HepG2 (cell line): Measurements from ENCODE around the gene KCTD5. TPM values are rescaled to one million over a fixed set of nuclear protein-coding genes. Genes with fewer than 3 reads are reported as not detected.

Experiments used
- ATAC-seq: fragments of 200-7000 bp; cut with Tn5 transposase; 3 replicates; pipeline ENCODE4 v1.9.1; 2020; ENCODE audit warnings: mild to moderate bottlenecking, moderate library complexity
- BruUV-seq: library from RNA; stranded (reverse); fragments of 400-500 nt; replicated peaks from 2 replicates; lab custom pipeline; 2021; lab: Mats Ljungman, UMichigan
- CTCF ChIA-PET: fragments of 300-600 bp; formaldehyde crosslinking; extraction: SDS; loops from one replicate; lab custom pipeline; 2021; ENCODE audit warnings: low total read pairs, inconsistent platforms, low intra/inter-chr PET ratio; lab: Yijun Ruan, JAX
- POLR2A ChIA-PET: fragments of 350-600 bp; sonication (Branson Sonifier 250); formaldehyde crosslinking; loops from one replicate; lab custom pipeline; 2020; ENCODE audit warnings: antibody characterized with exemption, inconsistent platforms; lab: Yijun Ruan, JAX
- DNase-seq: peaks from one replicate; pipeline ENCODE4 v3.0.0-alpha.2; 2015; ENCODE audit warnings: low spot score
- FAIRE-seq: peaks from 3 replicates; lab custom pipeline; 2011; peaks lifted over from hg19 to GRCh38; lab: Jason Lieb, UNC
- H2AFZ ChIP-seq: one replicate; pipeline ENCODE4 v1.6.1; 2011; ENCODE audit warnings: low read length, inconsistent platforms
- H3K27ac ChIP-seq: fragments of 300-600 bp; 3 replicates; pipeline ENCODE4 v1.8.0; 2011; ENCODE audit warnings: mixed run types, mild to moderate bottlenecking, mixed read lengths, low read length, inconsistent platforms; ENCODE audit not compliant: insufficient read depth; ENCODE audit errors: extremely low read length
- H3K27me3 ChIP-seq, 2 experiments: fragments of 200-600 bp in 1 of 2; 2 replicates in 1 of 2; 3 replicates in 1 of 2; pipeline versions ENCODE4 v1.6.0 to v1.8.0; 2011; ENCODE audit warnings: low read length in 2 of 2, mild to moderate bottlenecking in 2 of 2, moderate library complexity in 2 of 2, inconsistent platforms in 1 of 2; ENCODE audit not compliant: insufficient read depth in 2 of 2, control insufficient read depth in 1 of 2
- H3K36me3 ChIP-seq, 2 experiments: fragments of 200-600 bp in 1 of 2; replicated peaks in 1 of 2; 2 replicates in 1 of 2; 3 replicates in 1 of 2; pipeline versions ENCODE4 v1.5.1 to v1.8.0; 2011; ENCODE audit warnings: low read length in 2 of 2, inconsistent platforms in 1 of 2; ENCODE audit not compliant: insufficient read depth in 2 of 2, control insufficient read depth in 1 of 2
- H3K4me1 ChIP-seq: 2 replicates; pipeline ENCODE4 v1.5.1; 2012; ENCODE audit warnings: low read length, inconsistent platforms; ENCODE audit not compliant: insufficient read depth
- H3K4me2 ChIP-seq: 2 replicates; pipeline ENCODE4 v1.6.0; 2011; ENCODE audit warnings: low read depth, low read length, inconsistent platforms
- H3K4me3 ChIP-seq, 3 experiments: fragments of 200-600 bp in 1 of 3; sonication (generic), shearing (Covaris generic) in 1 of 3; replicated peaks in 1 of 3; 2 replicates each; pipeline ENCODE4 v1.5.1; 2011 to 2016; ENCODE audit warnings: low read length in 3 of 3, inconsistent platforms in 2 of 3, low read depth in 2 of 3, mild to moderate bottlenecking in 2 of 3, control low read depth in 1 of 3, mixed read lengths in 1 of 3; ENCODE audit not compliant: insufficient read depth in 1 of 3
- H3K79me2 ChIP-seq: one replicate; pipeline ENCODE4 v1.6.1; 2011; ENCODE audit warnings: low read length, inconsistent platforms; ENCODE audit not compliant: insufficient read depth
- H3K9ac ChIP-seq: 2 replicates; pipeline ENCODE4 v1.6.0; 2011; ENCODE audit warnings: mild to moderate bottlenecking, low read depth, low read length, inconsistent platforms; ENCODE audit not compliant: insufficient read depth
- H3K9me3 ChIP-seq: 2 replicates; pipeline ENCODE4 v1.5.1; 2012; ENCODE audit warnings: mild to moderate bottlenecking, low read length
- H4K20me1 ChIP-seq: 2 replicates; pipeline ENCODE4 v1.6.0; 2011; ENCODE audit warnings: inconsistent platforms, mild to moderate bottlenecking, low read length, moderate library complexity; ENCODE audit not compliant: insufficient read depth
- GABPB1 ChIP-seq: IDR thresholded peaks from 2 replicates; pipeline ENCODE4 v1.6.1; 2016; ENCODE audit warnings: mild to moderate bottlenecking, missing genetic modification reagents, moderate library complexity, missing compliant biosample characterization
- MED8 ChIP-seq: sonication (generic); formaldehyde crosslinking; IDR thresholded peaks from 2 replicates; pipeline ENCODE4 v1.8.1; 2023; ENCODE audit warnings: mild to moderate bottlenecking, missing genetic modification reagents; ENCODE audit not compliant: insufficient replicate concordance
- NPAS2 ChIP-seq: sonication (generic); formaldehyde crosslinking; IDR thresholded peaks from 2 replicates; pipeline ENCODE4 v1.8.0; 2022; ENCODE audit warnings: mild to moderate bottlenecking, missing genetic modification reagents, borderline replicate concordance
- NR2F2 ChIP-seq: IDR thresholded peaks from 2 replicates; pipeline ENCODE4 v1.6.1; 2012; ENCODE audit warnings: low read depth, inconsistent platforms, borderline replicate concordance
- RXRB ChIP-seq: IDR thresholded peaks from 2 replicates; pipeline ENCODE4 v1.6.1; 2016; ENCODE audit warnings: borderline replicate concordance, missing genetic modification reagents, missing compliant biosample characterization
- ZFP36L1 ChIP-seq: sonication (generic); formaldehyde crosslinking; IDR thresholded peaks from 2 replicates; pipeline ENCODE4 v1.8.0; 2022; ENCODE audit warnings: mild to moderate bottlenecking, missing genetic modification reagents, moderate library complexity
- ZNF431 ChIP-seq: sonication (generic); formaldehyde crosslinking; IDR thresholded peaks from 2 replicates; pipeline ENCODE4 v1.9.0; 2022; ENCODE audit warnings: missing genetic modification reagents, low read depth, mild to moderate bottlenecking, borderline replicate concordance
- ZNF550 ChIP-seq: sonication (generic); formaldehyde crosslinking; IDR thresholded peaks from 2 replicates; pipeline ENCODE4 v1.4.0; 2020; ENCODE audit warnings: mild to moderate bottlenecking, missing genetic modification reagents, borderline replicate concordance
- WGBS: methylation state at CpG from one replicate; pipeline ENCODE4 v1.1.6; 2017; ENCODE audit warnings: low lambda C conversion rate; 5-methylcytosine and 5-hydroxymethylcytosine counted together
- in situ Hi-C: cut with HindIII; loops from 2 replicates; pipeline ENCODE4 v1.10.0; 2017; ENCODE audit warnings: low pct_unique_long_range_greater_than_20kb; ENCODE audit not compliant: extremely low pct_ligation_motif_present
- intact Hi-C: fragments of 100-400 bp; cut with micrococcal nuclease; formaldehyde crosslinking; loops from one replicate; pipeline ENCODE4 v1.10.0; 2022; ENCODE audit not compliant: unreplicated experiment
- polyA plus RNA-seq, 8 experiments: library from polyadenylated mRNA; depleted of rRNA in 3 of 8; stranded (reverse) in 7 of 8; unstranded in 1 of 8; fragments of >200 nt; fragmentation: Illumina TruSeq in 4 of 8; extraction: Trizol in 4 of 8; gene quantifications; 2 replicates each; pipeline versions ENCODE4 v1.2.1 to v1.2.3, GENCODE V29; 2011 to 2016; ENCODE audit warnings: low read depth in 4 of 8, missing spikeins in 1 of 8, mixed read lengths in 1 of 8; ENCODE audit not compliant: insufficient read depth in 1 of 8
- total RNA-seq, 5 experiments: library from RNA; depleted of rRNA; stranded (reverse); fragments of >200 nt; fragmentation: Illumina TruSeq; extraction: Trizol; gene quantifications; 2 replicates each; pipeline ENCODE4 v1.2.3, GENCODE V29; 2016; ENCODE audit warnings: low read depth in 1 of 5
- TF ChIP-seq, protein P1 (sequence below): sonication (generic); formaldehyde crosslinking; IDR thresholded peaks from 2 replicates; pipeline ENCODE4 v1.5.1; 2020; ENCODE audit warnings: mild to moderate bottlenecking, missing genetic modification reagents, borderline replicate concordance

KCTD5 gene
- total and polyA plus RNA-seq, 2 of the 13 experiments (the other 11 are each of a cell fraction or from before 2014, with no cell fraction given), result 25.4 to 29.8 TPM

DNA sequence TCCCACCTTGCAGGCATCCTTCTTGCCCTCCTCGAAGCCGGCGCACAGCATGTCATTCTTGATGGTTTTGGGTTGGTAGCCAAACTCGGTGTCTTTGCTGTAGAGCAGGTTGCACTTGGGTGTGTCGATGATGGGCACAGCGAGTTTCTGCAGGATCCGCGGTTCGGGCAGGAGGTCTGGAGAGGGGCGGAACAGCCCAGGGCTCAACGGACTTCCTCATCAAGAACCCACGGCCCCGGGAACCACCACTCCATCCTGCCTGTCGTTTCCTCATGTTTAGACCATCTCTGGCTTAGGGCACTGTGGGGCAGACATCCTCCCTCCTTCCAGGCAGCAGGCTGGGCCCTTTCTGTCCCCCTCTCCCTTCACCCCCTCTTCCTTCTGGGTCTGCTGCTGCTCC, 31.2 kb downstream of the KCTD5 start (continued):
- TF ChIP-seq, protein P1, sequence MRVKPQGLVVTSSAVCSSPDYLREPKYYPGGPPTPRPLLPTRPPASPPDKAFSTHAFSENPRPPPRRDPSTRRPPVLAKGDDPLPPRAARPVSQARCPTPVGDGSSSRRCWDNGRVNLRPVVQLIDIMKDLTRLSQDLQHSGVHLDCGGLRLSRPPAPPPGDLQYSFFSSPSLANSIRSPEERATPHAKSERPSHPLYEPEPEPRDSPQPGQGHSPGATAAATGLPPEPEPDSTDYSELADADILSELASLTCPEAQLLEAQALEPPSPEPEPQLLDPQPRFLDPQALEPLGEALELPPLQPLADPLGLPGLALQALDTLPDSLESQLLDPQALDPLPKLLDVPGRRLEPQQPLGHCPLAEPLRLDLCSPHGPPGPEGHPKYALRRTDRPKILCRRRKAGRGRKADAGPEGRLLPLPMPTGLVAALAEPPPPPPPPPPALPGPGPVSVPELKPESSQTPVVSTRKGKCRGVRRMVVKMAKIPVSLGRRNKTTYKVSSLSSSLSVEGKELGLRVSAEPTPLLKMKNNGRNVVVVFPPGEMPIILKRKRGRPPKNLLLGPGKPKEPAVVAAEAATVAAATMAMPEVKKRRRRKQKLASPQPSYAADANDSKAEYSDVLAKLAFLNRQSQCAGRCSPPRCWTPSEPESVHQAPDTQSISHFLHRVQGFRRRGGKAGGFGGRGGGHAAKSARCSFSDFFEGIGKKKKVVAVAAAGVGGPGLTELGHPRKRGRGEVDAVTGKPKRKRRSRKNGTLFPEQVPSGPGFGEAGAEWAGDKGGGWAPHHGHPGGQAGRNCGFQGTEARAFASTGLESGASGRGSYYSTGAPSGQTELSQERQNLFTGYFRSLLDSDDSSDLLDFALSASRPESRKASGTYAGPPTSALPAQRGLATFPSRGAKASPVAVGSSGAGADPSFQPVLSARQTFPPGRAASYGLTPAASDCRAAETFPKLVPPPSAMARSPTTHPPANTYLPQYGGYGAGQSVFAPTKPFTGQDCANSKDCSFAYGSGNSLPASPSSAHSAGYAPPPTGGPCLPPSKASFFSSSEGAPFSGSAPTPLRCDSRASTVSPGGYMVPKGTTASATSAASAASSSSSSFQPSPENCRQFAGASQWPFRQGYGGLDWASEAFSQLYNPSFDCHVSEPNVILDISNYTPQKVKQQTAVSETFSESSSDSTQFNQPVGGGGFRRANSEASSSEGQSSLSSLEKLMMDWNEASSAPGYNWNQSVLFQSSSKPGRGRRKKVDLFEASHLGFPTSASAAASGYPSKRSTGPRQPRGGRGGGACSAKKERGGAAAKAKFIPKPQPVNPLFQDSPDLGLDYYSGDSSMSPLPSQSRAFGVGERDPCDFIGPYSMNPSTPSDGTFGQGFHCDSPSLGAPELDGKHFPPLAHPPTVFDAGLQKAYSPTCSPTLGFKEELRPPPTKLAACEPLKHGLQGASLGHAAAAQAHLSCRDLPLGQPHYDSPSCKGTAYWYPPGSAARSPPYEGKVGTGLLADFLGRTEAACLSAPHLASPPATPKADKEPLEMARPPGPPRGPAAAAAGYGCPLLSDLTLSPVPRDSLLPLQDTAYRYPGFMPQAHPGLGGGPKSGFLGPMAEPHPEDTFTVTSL (CRISPR knock-in tag), result no peak
- no peak for TF ChIP-seq ZNF550 (CRISPR knock-in tag)
- no peak for TF ChIP-seq ZNF431 (CRISPR knock-in tag)

GRCh38 chr16:2713985-2714774, 31.9 kb downstream of the KCTD5 start:
- DNase-seq (no peak), ATAC-seq (no peak), FAIRE-seq (no peak)
- H4K20me1 ChIP-seq, result no peaks in the 10 kb centered on the region
- TF ChIP-seq NPAS2 (no peak), GABPB1 (CRISPR knock-in tag) (no peak), MED8 (CRISPR knock-in tag) (no peak), NR2F2 (no peak), ZFP36L1 (CRISPR knock-in tag) (no peak), RXRB (no peak)
- H3K9me3 ChIP-seq, result no peaks in the 10 kb centered on the region
- no peaks in the 10 kb centered on the region for H3K36me3 ChIP-seq
- H3K27ac ChIP-seq, result no peak overlapping the region
- H3K4me1 ChIP-seq, result peaks cover 8% of the 10 kb centered on the region
- no peak overlapping the region for H3K9ac ChIP-seq
- no peak overlapping the region for H2AFZ ChIP-seq
- POLR2A ChIA-PET, result no interaction called here
- peaks cover 7 to 36% of the 10 kb centered on the region in 2 experiments for H3K27me3 ChIP-seq
- no peak overlapping the region for H3K4me3 ChIP-seq
- no peak overlapping the region for H3K4me2 ChIP-seq
- BruUV-seq, result no TSS peak
- intact Hi-C loops (no loop called here), in situ Hi-C loops (no loop called here)
- CTCF ChIA-PET, result no interaction called here
- WGBS, result 11% methylated on average over 10 of the region's 28 CpGs
- H3K79me2 ChIP-seq, result no peaks in the 10 kb centered on the region
